Endothelial cell of umbilical vein (primary cell): Measurements from ENCODE around the gene GATA2. TPM values are rescaled to one million over a fixed set of nuclear protein-coding genes. Genes with fewer than 3 reads are reported as not detected.

Experiments used
- BruUV-seq: library from RNA; stranded (reverse); fragments of 400-500 nt; replicated peaks from 2 replicates; lab custom pipeline; 2021; lab: Mats Ljungman, UMichigan
- CTCF ChIA-PET: fragments of 300-600, 350-600 bp; sonication (Branson Sonifier 250); formaldehyde crosslinking; loops from one replicate; lab custom pipeline; 2021; ENCODE audit warnings: antibody characterized with exemption, inconsistent platforms; lab: Charles Lee
- POLR2A ChIA-PET: fragments of 300-600, 350-600 bp; sonication (Branson Sonifier 250); formaldehyde crosslinking; loops from one replicate; lab custom pipeline; 2021; ENCODE audit warnings: antibody characterized with exemption, inconsistent platforms; lab: Charles Lee
- DNase-seq: peaks from one replicate; pipeline ENCODE4 v3.0.0-alpha.2; 2011; ENCODE audit warnings: low read depth, low spot score
- FAIRE-seq: peaks from 2 replicates; lab custom pipeline; 2011; peaks lifted over from hg19 to GRCh38; lab: Jason Lieb, UNC
- H2AFZ ChIP-seq: 2 replicates; pipeline ENCODE4 v1.6.0; 2012; ENCODE audit warnings: low read depth, low read length, control low read depth, inconsistent platforms
- H3K27ac ChIP-seq: 2 replicates; pipeline ENCODE4 v1.5.1; 2011; ENCODE audit warnings: low read depth, mild to moderate bottlenecking, control low read depth, low read length, moderate library complexity; ENCODE audit not compliant: insufficient read depth
- H3K27me3 ChIP-seq, 2 experiments: 2 replicates each; pipeline versions ENCODE4 v1.6.0 to v1.6.1; 2011; ENCODE audit warnings: low read length in 2 of 2, mixed read lengths in 1 of 2; ENCODE audit not compliant: control insufficient read depth in 2 of 2, insufficient read depth in 2 of 2
- H3K36me3 ChIP-seq, 2 experiments: 2 replicates in 1 of 2; 3 replicates in 1 of 2; pipeline ENCODE4 v1.5.1; 2011; ENCODE audit warnings: low read length in 2 of 2, mild to moderate bottlenecking in 1 of 2, moderate library complexity in 1 of 2; ENCODE audit not compliant: control insufficient read depth in 2 of 2, insufficient read depth in 2 of 2; ENCODE audit errors: extremely low read depth in 1 of 2
- H3K4me1 ChIP-seq: 3 replicates; pipeline ENCODE4 v1.5.1; 2011; ENCODE audit warnings: mild to moderate bottlenecking, low read length; ENCODE audit not compliant: control insufficient read depth, insufficient read depth; ENCODE audit errors: extremely low read depth
- H3K4me2 ChIP-seq: 2 replicates; pipeline ENCODE4 v1.6.1; 2011; ENCODE audit warnings: low read length, control low read depth, mixed read lengths; ENCODE audit not compliant: insufficient read depth
- H3K4me3 ChIP-seq, 3 experiments: fragments of 200-600 bp in 1 of 3; sonication (generic), shearing (Covaris generic) in 1 of 3; replicated peaks in 1 of 3; 2 replicates each; pipeline ENCODE4 v1.5.1; 2011 to 2016; ENCODE audit warnings: control low read depth in 3 of 3, low read length in 3 of 3, mild to moderate bottlenecking in 2 of 3, inconsistent platforms in 1 of 3, low read depth in 1 of 3, moderate library complexity in 1 of 3; ENCODE audit not compliant: insufficient read depth in 1 of 3
- H3K79me2 ChIP-seq: 2 replicates; pipeline ENCODE4 v1.6.0; 2012; ENCODE audit warnings: low read length, inconsistent platforms; ENCODE audit not compliant: control insufficient read depth, insufficient read depth
- H3K9ac ChIP-seq: replicated peaks from 2 replicates; pipeline ENCODE3; 2011; ENCODE audit warnings: low read length, control low read depth; ENCODE audit not compliant: insufficient read depth; ENCODE audit errors: extremely low read depth
- H3K9me1 ChIP-seq: replicated peaks from 3 replicates; pipeline ENCODE4 v1.6.0; 2011; ENCODE audit warnings: mild to moderate bottlenecking, low read length; ENCODE audit not compliant: control insufficient read depth, insufficient read depth; ENCODE audit errors: extremely low read depth
- H3K9me3 ChIP-seq: replicated peaks from 2 replicates; pipeline ENCODE4 v1.5.1; 2012; ENCODE audit warnings: low read length, inconsistent platforms; ENCODE audit not compliant: control insufficient read depth, insufficient read depth
- H4K20me1 ChIP-seq: replicated peaks from 2 replicates; pipeline ENCODE3; 2011; ENCODE audit warnings: mild to moderate bottlenecking, low read length; ENCODE audit not compliant: control insufficient read depth, insufficient read depth; ENCODE audit errors: extremely low read depth
- CTCF ChIP-seq, 2 donors: IDR thresholded peaks; 1 replicate in 1 of 2; 2 replicates in 1 of 2; pipeline ENCODE4 v1.5.1; 2011; ENCODE audit warnings: low read length in 2 of 2, mild to moderate bottlenecking in 2 of 2, moderate library complexity in 2 of 2, control low read depth in 1 of 2, inconsistent platforms in 1 of 2, low read depth in 1 of 2; ENCODE audit not compliant: insufficient read depth in 1 of 2; ENCODE audit errors: extremely low read depth in 1 of 2
- EZH2 ChIP-seq: IDR thresholded peaks from 2 replicates; pipeline ENCODE4 v1.6.1; 2012; ENCODE audit warnings: borderline replicate concordance, low read depth, mild to moderate bottlenecking, moderate library complexity, low read length, inconsistent platforms; ENCODE audit not compliant: severe bottlenecking
- FOS ChIP-seq: IDR thresholded peaks from 2 replicates; pipeline ENCODE4 v1.6.1; 2011; ENCODE audit warnings: mild to moderate bottlenecking, low read length, moderate library complexity, borderline replicate concordance; ENCODE audit not compliant: insufficient read depth
- GATA2 ChIP-seq: IDR thresholded peaks from 2 replicates; pipeline ENCODE4 v1.7.0; 2011; ENCODE audit warnings: low read depth, mild to moderate bottlenecking, moderate library complexity, mixed read lengths, low read length; ENCODE audit not compliant: insufficient read length, insufficient read depth
- JUN ChIP-seq: IDR thresholded peaks from 2 replicates; pipeline ENCODE4 v1.6.1; 2011; ENCODE audit warnings: borderline replicate concordance, low read depth; ENCODE audit not compliant: insufficient read length, insufficient read depth
- MYC ChIP-seq: IDR thresholded peaks from one replicate; pipeline ENCODE4 v1.6.1; 2011; ENCODE audit warnings: mild to moderate bottlenecking, low read depth, low read length
- POLR2A ChIP-seq: IDR thresholded peaks from 2 replicates; pipeline ENCODE4 v1.6.1; 2012; ENCODE audit warnings: low read depth, mild to moderate bottlenecking, control low read depth, low read length
- POLR2AphosphoS5 ChIP-seq: IDR thresholded peaks from 2 replicates; pipeline ENCODE4 v1.6.1; 2012; ENCODE audit warnings: low read depth, mild to moderate bottlenecking, control low read depth, low read length, moderate library complexity; ENCODE audit not compliant: insufficient read depth
- dilution Hi-C: fragments of 300-500 bp; cut with MboI; formaldehyde crosslinking; loops from one replicate; pipeline ENCODE4 v1.15.0; 2019; ENCODE audit warnings: low sequenced_read_pairs; ENCODE audit not compliant: extremely low pct_ligation_motif_present
- intact Hi-C: fragments of 100-400 bp; cut with micrococcal nuclease; formaldehyde crosslinking; loops from one replicate; pipeline ENCODE4 v1.10.0; 2022
- polyA plus RNA-seq, 4 experiments: library from polyadenylated mRNA; depleted of rRNA in 3 of 4; stranded (reverse) in 3 of 4; unstranded in 1 of 4; fragments of >200 nt; gene quantifications; 2 replicates each; pipeline versions ENCODE4 v1.2.1 to v1.2.3, GENCODE V29; 2011 to 2012; ENCODE audit warnings: missing spikeins in 1 of 4
- total RNA-seq: library from RNA; stranded (reverse); gene quantifications from 2 replicates; pipeline ENCODE4 v1.2.3, GENCODE V29; 2021
- TF ChIP-seq, protein P1 (sequence below): IDR thresholded peaks from 2 replicates; pipeline ENCODE4 v1.6.1; 2011; ENCODE audit not compliant: insufficient read depth, insufficient read length

GATA2 gene
- total and polyA plus RNA-seq, 2 donors (not counting 3 experiments of a cell fraction or from before 2014, with no cell fraction given): 28.8 to 62.2 TPM

GRCh38 chr3:128482175-128482574 is 10.8 kb downstream of the GATA2 start:
- Histone ChIP-seq H3K4me2 (peak overlapping the region; percentile 56), H3K4me1 (peaks cover 52% of the 10 kb centered on the region), H4K20me1 (no peaks in the 10 kb centered on the region), H3K79me2 (peaks cover 67% of the 10 kb centered on the region), H3K27ac (peak overlapping the region; percentile 97), H3K9me1 (no peaks in the 10 kb centered on the region), H3K9ac (peak overlapping the region; percentile 46), H2AFZ (no peak overlapping the region), H3K9me3 (no peaks in the 10 kb centered on the region), H3K4me3 (peak overlapping the region in 2 of 3 experiments; percentile 19 to 25), H3K36me3 (peaks cover 7 to 27% of the 10 kb centered on the region in 2 experiments), H3K27me3 (no peaks in the 10 kb centered on the region)
- peak; percentile 73 for FAIRE-seq
- TF ChIP-seq, protein P1, sequence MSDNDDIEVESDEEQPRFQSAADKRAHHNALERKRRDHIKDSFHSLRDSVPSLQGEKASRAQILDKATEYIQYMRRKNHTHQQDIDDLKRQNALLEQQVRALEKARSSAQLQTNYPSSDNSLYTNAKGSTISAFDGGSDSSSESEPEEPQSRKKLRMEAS: no peak
- TF ChIP-seq GATA2 (no peak), CTCF (IDR thresholded peaks at IDR 0.05; ENCODE audit: extremely low read depth in 1 of 2, insufficient read depth in 1 of 2, low read depth in 1 of 2, low read length in 2 of 2) (no peak), POLR2A (no peak), FOS (no peak), JUN (no peak), POLR2AphosphoS5 (no peak), EZH2 (no peak), MYC (no peak)
- dilution Hi-C loops: no loop called here
- intact Hi-C loops: loop anchor here (1.0 to 5.0 kb wide), 4 partner anchors 15 to 405 kb away; no protein-coding TSS in a partner anchor
- DNase-seq: peak; percentile 48
- ChIA-PET CTCF (interaction anchor here (0.8 to 6.2 kb wide), 14 partner anchors 8 to 311 kb away, joined by 3 to 48 read pairs (median 8); partner anchors contain the start of gene GATA2), POLR2A (no interaction called here)
- BruUV-seq: no TSS peak
